WTC11 (cell line): ENCODE results near the gene OGFOD1. TPM values are rescaled to one million over a fixed set of nuclear protein-coding genes. Genes with fewer than 3 reads are reported as not detected.

ENCODE experiments used
- ARID4B ChIP-seq: sonication (generic); formaldehyde crosslinking; IDR thresholded peaks from 2 replicates; pipeline ENCODE4 v1.8.0; 2023; ENCODE audit warnings: missing genetic modification reagents, mild to moderate bottlenecking, borderline replicate concordance
- ATF1 ChIP-seq: sonication (generic); formaldehyde crosslinking; IDR thresholded peaks from 2 replicates; pipeline ENCODE4 v1.8.1; 2023; ENCODE audit warnings: mild to moderate bottlenecking, moderate library complexity, missing genetic modification reagents
- ATF6 ChIP-seq: sonication (generic); formaldehyde crosslinking; IDR thresholded peaks from 2 replicates; pipeline ENCODE4 v1.8.1; 2023; ENCODE audit warnings: mild to moderate bottlenecking, missing genetic modification reagents
- CREM ChIP-seq: sonication (generic); formaldehyde crosslinking; IDR thresholded peaks from 2 replicates; pipeline ENCODE4 v1.8.1; 2022; ENCODE audit warnings: mild to moderate bottlenecking, missing genetic modification reagents, moderate library complexity
- E2F4 ChIP-seq: sonication (generic); formaldehyde crosslinking; IDR thresholded peaks from 2 replicates; pipeline ENCODE4 v1.8.1; 2022; ENCODE audit warnings: low read depth, mild to moderate bottlenecking, moderate library complexity, missing genetic modification reagents, borderline replicate concordance
- EMX1 ChIP-seq: fragments of 250-450 bp; sonication (Bioruptor Pico); IDR thresholded peaks from 2 replicates; pipeline ENCODE4 v1.8.0; 2021; ENCODE audit warnings: mild to moderate bottlenecking
- FOXP1 ChIP-seq: sonication (generic); formaldehyde crosslinking; IDR thresholded peaks from 2 replicates; pipeline ENCODE4 v1.8.0; 2022; ENCODE audit warnings: missing genetic modification reagents, mild to moderate bottlenecking, moderate library complexity, borderline replicate concordance
- IRF1 ChIP-seq: sonication (generic); formaldehyde crosslinking; IDR thresholded peaks from 2 replicates; pipeline ENCODE4 v1.8.0; 2023; ENCODE audit warnings: missing genetic modification reagents
- MXD4 ChIP-seq: fragments of 250-450 bp; sonication (Bioruptor Pico); IDR thresholded peaks from 2 replicates; pipeline ENCODE4 v1.8.0; 2021; ENCODE audit warnings: mild to moderate bottlenecking, moderate library complexity, borderline replicate concordance
- MYBL2 ChIP-seq: sonication (generic); formaldehyde crosslinking; IDR thresholded peaks from 2 replicates; pipeline ENCODE4 v1.8.1; 2023; ENCODE audit warnings: mild to moderate bottlenecking, moderate library complexity, missing genetic modification reagents
- NFE2L1 ChIP-seq: sonication (generic); formaldehyde crosslinking; IDR thresholded peaks from 2 replicates; pipeline ENCODE4 v1.8.1; 2023; ENCODE audit warnings: missing genetic modification reagents
- NFYB ChIP-seq: sonication (generic); formaldehyde crosslinking; conservative IDR thresholded peaks from 2 replicates; pipeline ENCODE4 v1.8.0; 2022; ENCODE audit warnings: low read depth, missing genetic modification reagents
- NR2C2 ChIP-seq: sonication (generic); formaldehyde crosslinking; IDR thresholded peaks from 2 replicates; pipeline ENCODE4 v1.8.0; 2022; ENCODE audit warnings: mild to moderate bottlenecking, missing genetic modification reagents
- PREB ChIP-seq: sonication (generic); formaldehyde crosslinking; IDR thresholded peaks from 2 replicates; pipeline ENCODE4 v1.8.1; 2022; ENCODE audit warnings: mild to moderate bottlenecking, missing genetic modification reagents, moderate library complexity, borderline replicate concordance
- SOX15 ChIP-seq: fragments of 250-450 bp; sonication (Bioruptor Pico); IDR thresholded peaks from 2 replicates; pipeline ENCODE4 v1.9.0; 2021; ENCODE audit warnings: mild to moderate bottlenecking
- SP1 ChIP-seq: sonication (generic); formaldehyde crosslinking; conservative IDR thresholded peaks from 2 replicates; pipeline ENCODE4 v1.8.1; 2022; ENCODE audit warnings: missing genetic modification reagents
- STAT6 ChIP-seq: sonication (generic); formaldehyde crosslinking; conservative IDR thresholded peaks from 2 replicates; pipeline ENCODE4 v1.8.1; 2023; ENCODE audit warnings: mild to moderate bottlenecking, low read depth, missing genetic modification reagents, moderate library complexity
- TEAD1 ChIP-seq: sonication (generic); formaldehyde crosslinking; IDR thresholded peaks from 2 replicates; pipeline ENCODE4 v1.8.0; 2022; ENCODE audit warnings: mild to moderate bottlenecking, missing genetic modification reagents
- ZBTB21 ChIP-seq: sonication (generic); formaldehyde crosslinking; IDR thresholded peaks from 2 replicates; pipeline ENCODE4 v1.8.1; 2023; ENCODE audit warnings: mild to moderate bottlenecking, missing genetic modification reagents, borderline replicate concordance
- ZNF121 ChIP-seq: sonication (generic); formaldehyde crosslinking; IDR thresholded peaks from 2 replicates; pipeline ENCODE4 v1.8.0; 2023; ENCODE audit warnings: missing genetic modification reagents
- ZNF263 ChIP-seq: sonication (generic); formaldehyde crosslinking; IDR thresholded peaks from 2 replicates; pipeline ENCODE4 v1.8.1; 2022; ENCODE audit warnings: low read depth, mild to moderate bottlenecking, moderate library complexity, missing genetic modification reagents
- ZNF512 ChIP-seq: sonication (generic); formaldehyde crosslinking; IDR thresholded peaks from 2 replicates; pipeline ENCODE4 v1.8.1; 2022; ENCODE audit warnings: missing genetic modification reagents, borderline replicate concordance
- ZSCAN18 ChIP-seq: fragments of 250-450 bp; sonication (Bioruptor Pico); IDR thresholded peaks from 2 replicates; pipeline ENCODE4 v2.1.2; 2022; ENCODE audit warnings: mild to moderate bottlenecking, moderate library complexity
- total RNA-seq: library from RNA; stranded (reverse); gene quantifications from 3 replicates; pipeline ENCODE4 v1.2.3, GENCODE V29; 2021

OGFOD1 gene
- total RNA-seq, 1 experiment from 2014 or later = 50.5 TPM

GRCh38 chr16:56519459-56520250 is 68.3 kb downstream of the OGFOD1 start, which contains the start of gene BBS2 (continued):
- TF ChIP-seq SP1 (CRISPR knock-in tag) (peak; percentile 48), ZSCAN18 (no peak), ZNF263 (CRISPR knock-in tag) (no peak), IRF1 (CRISPR knock-in tag) (no peak), CREM (CRISPR knock-in tag) (no peak), PREB (no peak), SOX15 (no peak), ZBTB21 (CRISPR knock-in tag) (no peak), E2F4 (CRISPR knock-in tag) (no peak), MXD4 (CRISPR knock-in tag) (no peak), FOXP1 (CRISPR knock-in tag) (peak; percentile 83), NR2C2 (no peak), STAT6 (CRISPR knock-in tag) (no peak), MYBL2 (CRISPR knock-in tag) (no peak), ARID4B (CRISPR knock-in tag) (peak; percentile 79; the same call in 1 of the 2 replicates), EMX1 (CRISPR knock-in tag) (no peak), NFYB (no peak), TEAD1 (CRISPR knock-in tag) (peak; percentile 48; the same call in 1 of the 2 replicates), ATF6 (CRISPR knock-in tag) (no peak), ATF1 (CRISPR knock-in tag) (no peak), ZNF121 (CRISPR knock-in tag) (no peak), ZNF512 (CRISPR knock-in tag) (no peak), NFE2L1 (0 out of 2 replicates have a peak, but pooled peaks have one; percentile 44)
